Loucy (cell line): ENCODE results near the gene EPB41L3.

Experiments
- CTCF ChIP-seq: fragments of 200-600 bp; sonication (generic); conservative IDR thresholded peaks from 2 replicates; pipeline ENCODE4 v1.5.1; 2014; ENCODE audit warnings: mild to moderate bottlenecking, antibody characterized with exemption, low read length
- EZH2phosphoT487 ChIP-seq: fragments of 200-600 bp; IDR thresholded peaks from 2 replicates; pipeline ENCODE4 v1.6.1; 2018; ENCODE audit warnings: antibody characterized with exemption, mild to moderate bottlenecking, moderate library complexity, borderline replicate concordance

- TF ChIP-seq EZH2phosphoT487, result no peak
- TF ChIP-seq CTCF, result no peak
Observed at GRCh38 chr18:5447442-5447841, 96.4 kb downstream of the EPB41L3 start.
